Neutrophil (primary cell): ENCODE measurements around the gene LTC4S.

Experiments
- H3K27ac ChIP-seq: fragments of 200-600 bp; sonication (generic); 2 replicates; pipeline ENCODE4 v1.5.1; 2016; ENCODE audit warnings: mild to moderate bottlenecking, moderate library complexity
- H3K27me3 ChIP-seq: fragments of 200-600 bp; sonication (generic); 2 replicates; pipeline ENCODE4 v1.6.0; 2016; ENCODE audit warnings: mild to moderate bottlenecking
- H3K36me3 ChIP-seq: fragments of 200-600 bp; sonication (generic); 2 replicates; pipeline ENCODE4 v1.5.1; 2017
- H3K4me1 ChIP-seq, 2 experiments: fragments of 200-600 bp in 1 of 2; sonication (generic) in 1 of 2; 1 replicate in 1 of 2; 2 replicates in 1 of 2; pipeline versions ENCODE4 v1.5.1 to v1.6.1; 2013 to 2016; ENCODE audit warnings: low read depth in 1 of 2, low read length in 1 of 2, mild to moderate bottlenecking in 1 of 2, moderate library complexity in 1 of 2; ENCODE audit not compliant: control insufficient read depth in 1 of 2, insufficient read depth in 1 of 2
- H3K4me3 ChIP-seq, 2 experiments: fragments of 200-600 bp in 1 of 2; sonication (generic) in 1 of 2; 1 replicate in 1 of 2; 2 replicates in 1 of 2; pipeline ENCODE4 v1.5.1; 2013 to 2016; ENCODE audit warnings: low read depth in 1 of 2, low read length in 1 of 2, mild to moderate bottlenecking in 1 of 2, moderate library complexity in 1 of 2
- H3K9me3 ChIP-seq: fragments of 200-600 bp; sonication (generic); 2 replicates; pipeline ENCODE4 v1.5.1; 2016
- CTCF ChIP-seq: fragments of 200-600 bp; sonication (generic); IDR thresholded peaks from 2 replicates; pipeline ENCODE4 v1.5.1; 2016; ENCODE audit warnings: antibody characterized with exemption

The LTC4S gene

GRCh38 chr5:179814090-179814489 lies 20.3 kb downstream of the LTC4S start:
- peaks cover 27 to 28% of the 10 kb centered on the region in 2 experiments for H3K4me1 ChIP-seq
- TF ChIP-seq CTCF = no peak
- H3K27me3 ChIP-seq = peaks cover 16% of the 10 kb centered on the region
- no peak overlapping the region for H3K27ac ChIP-seq
- H3K9me3 ChIP-seq = no peaks in the 10 kb centered on the region
- H3K4me3 ChIP-seq = no peak overlapping the region
- peaks cover 30% of the 10 kb centered on the region for H3K36me3 ChIP-seq

- H3K27me3 ChIP-seq = peaks cover 16% of the 10 kb centered on the region
- peaks cover 40 to 43% of the 10 kb centered on the region in 2 experiments for H3K4me1 ChIP-seq
- TF ChIP-seq CTCF = no peak
- peaks cover 30% of the 10 kb centered on the region for H3K36me3 ChIP-seq
- no peaks in the 10 kb centered on the region for H3K9me3 ChIP-seq
- no peak overlapping the region for H3K4me3 ChIP-seq
- H3K27ac ChIP-seq = no peak overlapping the region
Observed at GRCh38 chr5:179815491-179816249, 21.9 kb downstream of the LTC4S start.

GRCh38 chr5:179816401-179816795 lies 22.6 kb downstream of the LTC4S start:
- no peak for TF ChIP-seq CTCF
- Histone ChIP-seq H3K4me3 (peak overlapping the region in 1 of 2 experiments; percentile 45), H3K27ac (no peak overlapping the region), H3K9me3 (no peaks in the 10 kb centered on the region), H3K36me3 (peaks cover 30% of the 10 kb centered on the region), H3K27me3 (peaks cover 16% of the 10 kb centered on the region), H3K4me1 (peaks cover 40 to 46% of the 10 kb centered on the region in 2 experiments)

- H3K9me3 ChIP-seq = no peaks in the 10 kb centered on the region
- H3K27ac ChIP-seq = peak overlapping the region; percentile 42
- H3K36me3 ChIP-seq = peaks cover 30% of the 10 kb centered on the region
- peak overlapping the region; percentile 27 to 45 for H3K4me3 ChIP-seq
- peaks cover 16% of the 10 kb centered on the region for H3K27me3 ChIP-seq
- no peak for TF ChIP-seq CTCF
- peaks cover 42 to 49% of the 10 kb centered on the region in 2 experiments for H3K4me1 ChIP-seq
Observed at GRCh38 chr5:179816796-179817469, 23.1 kb downstream of the LTC4S start.

GRCh38 chr5:179817470-179817840 lies 23.7 kb downstream of the LTC4S start:
- no peak for TF ChIP-seq CTCF
- H3K27me3 ChIP-seq = peaks cover 16% of the 10 kb centered on the region
- peak overlapping the region; percentile 27 to 45 for H3K4me3 ChIP-seq
- peaks cover 24% of the 10 kb centered on the region for H3K36me3 ChIP-seq
- H3K9me3 ChIP-seq = no peaks in the 10 kb centered on the region
- H3K4me1 ChIP-seq = peaks cover 47 to 55% of the 10 kb centered on the region in 2 experiments
- H3K27ac ChIP-seq = peak overlapping the region; percentile 42
